ENCODE measurements around the gene DEFB123.

DNA sequence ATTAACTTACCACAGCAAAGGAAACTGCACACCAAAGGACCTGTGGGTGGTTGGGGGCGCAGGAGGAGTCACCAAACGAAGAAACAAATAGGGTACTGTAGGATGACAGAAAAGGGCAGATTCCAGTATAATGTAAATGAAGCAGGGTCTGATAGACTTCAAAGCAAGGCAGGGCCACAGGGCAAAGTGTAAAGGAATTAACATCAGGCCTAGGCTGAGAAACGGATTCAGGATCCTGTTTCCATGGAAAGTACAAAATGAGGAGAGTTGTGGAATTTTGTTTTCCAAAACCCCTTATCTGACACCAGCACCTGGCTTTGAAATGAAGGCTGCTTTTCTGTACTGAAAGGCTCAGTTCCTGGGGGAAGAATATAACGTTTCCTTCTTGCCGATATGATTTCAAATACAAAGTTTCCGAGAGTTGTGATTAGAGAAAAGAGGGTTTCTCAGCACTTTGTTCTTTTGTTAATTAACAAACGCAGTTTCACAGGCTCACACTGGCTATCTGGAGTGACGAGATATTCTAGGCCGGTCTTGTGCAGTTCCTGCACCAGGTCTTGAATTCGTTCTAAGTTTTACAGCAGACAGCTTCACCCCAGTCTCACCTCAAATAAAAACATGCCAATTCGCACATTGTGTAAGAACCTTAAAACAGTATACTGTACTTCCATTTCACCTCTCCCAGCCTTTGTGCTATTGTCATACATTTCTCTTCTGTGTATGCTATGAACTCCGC, 5.8 kb downstream of the DEFB123 start:
- no peak for TF ChIP-seq POLR2A (IDR thresholded peaks at IDR 0.05)
- TF ChIP-seq, protein P1, sequence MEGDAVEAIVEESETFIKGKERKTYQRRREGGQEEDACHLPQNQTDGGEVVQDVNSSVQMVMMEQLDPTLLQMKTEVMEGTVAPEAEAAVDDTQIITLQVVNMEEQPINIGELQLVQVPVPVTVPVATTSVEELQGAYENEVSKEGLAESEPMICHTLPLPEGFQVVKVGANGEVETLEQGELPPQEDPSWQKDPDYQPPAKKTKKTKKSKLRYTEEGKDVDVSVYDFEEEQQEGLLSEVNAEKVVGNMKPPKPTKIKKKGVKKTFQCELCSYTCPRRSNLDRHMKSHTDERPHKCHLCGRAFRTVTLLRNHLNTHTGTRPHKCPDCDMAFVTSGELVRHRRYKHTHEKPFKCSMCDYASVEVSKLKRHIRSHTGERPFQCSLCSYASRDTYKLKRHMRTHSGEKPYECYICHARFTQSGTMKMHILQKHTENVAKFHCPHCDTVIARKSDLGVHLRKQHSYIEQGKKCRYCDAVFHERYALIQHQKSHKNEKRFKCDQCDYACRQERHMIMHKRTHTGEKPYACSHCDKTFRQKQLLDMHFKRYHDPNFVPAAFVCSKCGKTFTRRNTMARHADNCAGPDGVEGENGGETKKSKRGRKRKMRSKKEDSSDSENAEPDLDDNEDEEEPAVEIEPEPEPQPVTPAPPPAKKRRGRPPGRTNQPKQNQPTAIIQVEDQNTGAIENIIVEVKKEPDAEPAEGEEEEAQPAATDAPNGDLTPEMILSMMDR (IDR thresholded peaks at IDR 0.05), result no peak
